GM13977 (cell line): ENCODE results near the gene RTP2.

Experiments used
- DNase-seq: peaks from one replicate; pipeline ENCODE4 v3.0.0; 2012; ENCODE audit warnings: low spot score
- in situ Hi-C: fragments of 300-500 bp; cut with MboI; formaldehyde crosslinking; loops from one replicate; pipeline ENCODE4 v1.12.0; 2022; ENCODE audit warnings: low sequenced_read_pairs, low pct_unique_long_range_greater_than_20kb, mixed read lengths, inconsistent platforms; ENCODE audit not compliant: unreplicated experiment
- TF ChIP-seq, protein P1 (sequence below): IDR thresholded peaks from 2 replicates; pipeline ENCODE4 v1.5.1; 2012; ENCODE audit warnings: mild to moderate bottlenecking, control low read depth; ENCODE audit not compliant: insufficient read depth; ENCODE audit errors: extremely low read depth, missing control alignments

The RTP2 gene

DNA sequence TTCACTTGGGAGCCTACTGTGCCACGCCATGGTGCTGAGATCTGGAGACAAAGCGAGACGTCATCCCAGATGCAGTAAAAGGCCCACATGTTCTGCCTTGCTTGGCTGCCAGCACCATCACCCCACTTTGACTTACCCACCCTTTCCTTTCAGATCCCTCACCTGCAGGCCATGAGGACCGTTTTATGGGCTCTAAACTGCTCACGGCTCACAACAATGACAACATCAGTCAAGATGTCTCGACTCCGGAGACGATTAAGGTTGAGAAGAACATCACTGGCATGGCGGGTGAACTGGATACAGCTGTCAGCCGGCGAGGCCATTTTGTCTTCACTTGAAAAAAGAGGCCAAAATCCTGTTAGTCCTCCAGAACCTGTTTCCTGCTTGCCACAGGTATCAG is 31.0 kb upstream of the RTP2 start:
- TF ChIP-seq, protein P1, sequence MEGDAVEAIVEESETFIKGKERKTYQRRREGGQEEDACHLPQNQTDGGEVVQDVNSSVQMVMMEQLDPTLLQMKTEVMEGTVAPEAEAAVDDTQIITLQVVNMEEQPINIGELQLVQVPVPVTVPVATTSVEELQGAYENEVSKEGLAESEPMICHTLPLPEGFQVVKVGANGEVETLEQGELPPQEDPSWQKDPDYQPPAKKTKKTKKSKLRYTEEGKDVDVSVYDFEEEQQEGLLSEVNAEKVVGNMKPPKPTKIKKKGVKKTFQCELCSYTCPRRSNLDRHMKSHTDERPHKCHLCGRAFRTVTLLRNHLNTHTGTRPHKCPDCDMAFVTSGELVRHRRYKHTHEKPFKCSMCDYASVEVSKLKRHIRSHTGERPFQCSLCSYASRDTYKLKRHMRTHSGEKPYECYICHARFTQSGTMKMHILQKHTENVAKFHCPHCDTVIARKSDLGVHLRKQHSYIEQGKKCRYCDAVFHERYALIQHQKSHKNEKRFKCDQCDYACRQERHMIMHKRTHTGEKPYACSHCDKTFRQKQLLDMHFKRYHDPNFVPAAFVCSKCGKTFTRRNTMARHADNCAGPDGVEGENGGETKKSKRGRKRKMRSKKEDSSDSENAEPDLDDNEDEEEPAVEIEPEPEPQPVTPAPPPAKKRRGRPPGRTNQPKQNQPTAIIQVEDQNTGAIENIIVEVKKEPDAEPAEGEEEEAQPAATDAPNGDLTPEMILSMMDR = no peak
- DNase-seq = no peak
- in situ Hi-C loops = loop anchor here (25.0 kb wide), 2 partner anchors 1004 to 1404 kb away; no protein-coding TSS in a partner anchor

DNA sequence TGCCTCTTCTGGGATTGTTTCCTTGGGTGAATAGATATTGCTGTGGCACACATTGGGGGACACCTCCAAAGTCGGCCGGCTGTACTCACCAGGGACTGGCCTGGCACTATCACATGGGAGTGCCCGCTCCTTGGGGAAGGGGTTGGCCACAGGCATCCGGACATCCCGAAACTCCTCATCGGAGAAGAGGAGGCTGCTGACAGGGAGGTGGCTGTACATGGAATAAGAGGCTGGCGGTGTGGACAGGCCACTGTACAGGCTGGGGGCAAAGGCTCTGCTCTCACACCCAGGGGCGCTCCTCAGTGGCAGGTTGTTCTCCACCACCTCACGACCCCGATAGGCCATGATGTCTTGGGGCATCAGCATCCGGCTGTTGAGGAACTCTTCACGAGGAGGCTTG is 27.2 kb upstream of the RTP2 start:
- no peak for DNase-seq
- in situ Hi-C loops = loop anchor here (25.0 kb wide), 2 partner anchors 1008 to 1408 kb away; no protein-coding TSS in a partner anchor
- TF ChIP-seq, protein P1 = no peak

DNA sequence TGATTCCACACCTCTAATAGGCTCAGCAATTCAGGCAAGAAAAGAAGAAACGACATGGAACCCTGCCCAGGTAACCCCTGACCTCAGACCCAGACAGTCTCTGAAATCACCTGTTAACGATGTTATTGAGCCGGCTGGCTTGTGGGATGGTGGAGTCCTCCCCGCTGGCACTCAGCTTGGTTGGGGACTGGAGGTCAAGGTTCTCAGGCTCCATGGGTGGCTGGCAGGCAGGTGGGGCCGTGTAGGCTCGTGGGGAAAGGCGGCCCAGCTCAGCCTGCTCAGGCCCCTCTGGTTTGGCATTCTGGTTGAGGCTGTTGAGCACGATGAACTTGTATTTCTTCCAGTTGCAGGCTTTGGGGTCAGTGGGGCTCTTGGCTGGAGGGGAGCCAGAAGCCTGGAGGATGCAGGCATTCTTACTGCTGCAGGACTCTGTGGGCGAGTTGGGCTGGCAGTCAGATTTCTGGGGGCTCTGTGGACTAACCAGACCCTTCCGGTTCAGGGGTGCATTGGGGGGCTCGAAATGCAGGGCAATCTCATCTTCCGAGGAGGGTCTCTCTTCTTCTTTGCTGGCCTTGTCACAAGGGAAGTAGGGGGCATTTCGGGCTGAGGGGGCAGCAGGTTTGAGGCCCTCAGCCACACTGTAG is 26.7 kb upstream of the RTP2 start:
- in situ Hi-C loops = loop anchor here (25.0 kb wide), 2 partner anchors 1008 to 1408 kb away; no protein-coding TSS in a partner anchor
- no peak for DNase-seq
- TF ChIP-seq, protein P1 = no peak

DNA sequence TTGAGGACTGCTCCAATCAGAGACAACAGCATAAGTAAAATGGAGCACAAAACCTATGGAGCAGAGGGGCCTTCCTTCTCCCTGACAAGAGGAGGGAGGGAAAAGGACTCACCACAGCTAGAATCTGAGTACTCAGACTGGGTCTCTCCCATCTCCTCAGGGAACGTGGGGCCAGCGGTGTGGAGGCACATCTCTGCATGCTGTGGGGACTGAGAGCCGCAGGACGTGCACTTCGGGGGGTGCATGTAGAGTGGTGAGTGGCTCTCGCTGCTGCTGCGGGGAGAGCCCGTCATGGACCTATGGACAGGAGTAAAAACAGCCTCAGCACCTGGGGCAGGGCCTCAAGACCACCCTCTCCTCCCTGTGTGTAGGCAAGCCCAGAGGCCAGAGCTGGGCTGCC is 25.9 kb upstream of the RTP2 start:
- TF ChIP-seq, protein P1 = no peak
- DNase-seq = no peak
- in situ Hi-C loops = loop anchor here (25.0 kb wide), 2 partner anchors 1009 to 1409 kb away; no protein-coding TSS in a partner anchor

DNA sequence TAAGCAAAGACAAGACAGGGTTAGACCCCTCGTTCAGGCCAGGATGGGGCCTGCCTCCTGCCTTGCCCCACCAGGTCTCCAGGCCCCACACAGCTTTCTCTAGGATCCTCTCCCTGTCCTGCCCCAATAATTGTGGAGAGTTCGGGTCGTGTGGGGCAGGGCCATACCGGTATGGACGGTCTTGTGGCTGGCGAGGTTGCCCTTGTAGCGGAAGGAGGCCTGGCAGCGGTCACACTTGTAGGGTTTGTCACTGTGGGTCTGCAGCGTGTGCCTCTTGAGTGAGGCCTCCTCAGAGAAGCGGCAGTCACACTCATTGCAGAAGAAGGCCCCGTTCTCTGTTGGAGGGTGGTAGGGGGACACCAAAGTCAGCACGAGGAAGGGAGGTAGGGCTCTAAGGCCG is 24.2 kb upstream of the RTP2 start:
- in situ Hi-C loops = loop anchor here (25.0 kb wide), 2 partner anchors 1011 to 1411 kb away; no protein-coding TSS in a partner anchor
- no peak for DNase-seq
- TF ChIP-seq, protein P1 = no peak

DNA sequence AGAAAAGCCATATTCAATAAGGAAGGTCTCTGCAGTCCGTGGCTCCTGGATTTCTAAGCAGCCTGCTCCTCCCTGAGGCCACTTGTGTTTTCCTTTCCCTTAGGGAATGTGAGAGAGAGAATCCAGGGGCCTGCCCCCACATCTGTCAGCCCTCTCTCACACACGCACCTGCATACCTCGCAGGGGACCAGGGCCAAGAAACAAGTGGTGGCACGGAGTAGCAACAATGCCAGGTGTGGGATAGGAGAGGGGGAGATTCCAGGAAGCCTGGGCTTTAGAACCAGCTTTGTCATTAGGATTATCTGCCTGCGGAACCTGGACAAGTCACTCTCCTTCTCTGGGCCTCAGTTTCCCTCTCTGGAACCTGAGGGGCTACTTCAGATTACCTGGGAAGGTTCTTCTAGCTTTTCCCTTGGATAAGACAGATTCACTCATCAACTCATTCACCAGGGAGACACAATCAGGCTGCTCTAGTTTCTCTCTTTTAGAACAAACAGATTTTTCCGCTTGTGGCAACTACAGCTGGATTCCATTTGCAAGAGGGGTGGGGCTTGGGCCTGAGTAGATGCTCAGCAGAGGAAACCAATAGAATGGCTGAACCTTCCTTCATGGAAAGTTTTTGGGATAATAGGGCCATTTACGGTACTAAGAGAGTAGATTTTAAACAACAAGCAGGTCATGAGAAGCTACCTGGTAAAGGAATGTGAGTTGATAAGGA is 23.5 kb upstream of the RTP2 start:
- TF ChIP-seq, protein P1 = no peak
- no peak for DNase-seq
- in situ Hi-C loops = loop anchor here (25.0 kb wide), 2 partner anchors 1011 to 1411 kb away; no protein-coding TSS in a partner anchor
